ENCODE measurements around the gene CXCL3.

The CXCL3 gene

DNA sequence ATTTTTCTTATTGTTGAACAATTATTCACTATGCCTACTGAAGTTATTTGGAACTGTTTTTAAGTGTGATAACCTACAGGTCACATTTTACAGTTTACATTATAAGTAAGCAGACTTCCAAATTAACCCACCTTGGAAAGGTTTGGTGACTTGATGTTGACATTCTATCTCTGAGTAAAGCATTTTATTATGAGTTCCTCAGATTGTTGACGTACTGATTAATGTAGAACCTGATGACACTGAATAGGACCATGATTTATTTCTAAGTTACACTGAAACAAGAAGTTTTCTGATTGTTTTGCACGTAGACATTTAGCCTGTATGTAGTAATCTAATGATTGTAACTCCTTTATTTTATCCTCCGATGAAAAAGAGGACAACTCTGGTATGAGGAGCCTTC lies 17.0 kb upstream of the CXCL3 start:
- DNase-seq (ENCODE audit: low read depth in 2 of 2) = no peak

DNA sequence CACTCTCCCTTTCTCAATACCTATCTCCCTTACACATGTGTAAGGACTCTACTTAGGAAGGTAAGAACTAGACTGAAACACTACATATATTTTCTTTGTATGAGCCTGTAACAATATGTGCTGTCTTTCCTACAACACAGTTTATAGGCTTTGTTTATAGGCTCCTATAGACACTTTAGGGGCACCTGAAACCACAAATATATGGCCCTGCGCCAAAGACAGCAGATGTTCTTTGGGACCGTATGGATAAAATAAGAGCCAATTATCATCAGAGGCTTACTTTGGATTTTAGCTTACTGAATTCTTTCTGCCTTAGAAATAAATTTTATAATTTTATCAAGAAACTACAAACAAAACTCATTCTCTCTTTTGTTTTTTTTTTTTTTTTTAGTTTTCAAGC lies 16.6 kb upstream of the CXCL3 start:
- DNase-seq (ENCODE audit: low read depth in 2 of 2) = no peak

DNA sequence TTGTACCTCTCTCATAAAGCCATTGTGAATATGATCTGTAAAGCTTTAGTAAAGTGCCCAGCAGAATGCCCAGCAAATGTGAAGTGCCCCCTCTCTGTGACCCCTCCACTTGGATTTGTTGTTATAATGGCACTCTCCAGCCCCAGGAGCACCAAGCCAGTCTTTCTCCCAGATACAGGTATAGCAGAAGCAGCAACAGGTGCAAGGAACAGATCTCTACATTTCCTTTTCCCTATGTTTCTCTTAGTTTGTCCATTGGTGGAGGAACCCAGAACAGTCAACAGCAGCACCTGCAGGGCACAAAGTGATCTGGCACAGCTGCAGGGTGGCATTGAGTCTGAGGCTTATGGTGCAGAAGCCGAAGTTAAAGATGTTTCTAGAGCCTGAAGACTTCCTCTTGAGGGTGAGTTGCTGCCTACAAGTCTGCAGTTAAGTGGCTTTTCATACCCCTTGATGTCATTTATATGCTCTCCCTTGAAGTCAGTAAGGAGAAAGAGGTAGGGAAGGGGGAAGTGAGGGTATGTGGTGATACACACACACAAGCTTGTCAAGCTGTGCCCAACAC lies 16.1 kb upstream of the CXCL3 start:
- no peak for DNase-seq (ENCODE audit: low read depth in 2 of 2)

- no peak for DNase-seq (ENCODE audit: low read depth in 2 of 2)
These were observed 8.7 kb upstream of the CXCL3 start for GRCh38 chr4:74047152-74047551.

DNA sequence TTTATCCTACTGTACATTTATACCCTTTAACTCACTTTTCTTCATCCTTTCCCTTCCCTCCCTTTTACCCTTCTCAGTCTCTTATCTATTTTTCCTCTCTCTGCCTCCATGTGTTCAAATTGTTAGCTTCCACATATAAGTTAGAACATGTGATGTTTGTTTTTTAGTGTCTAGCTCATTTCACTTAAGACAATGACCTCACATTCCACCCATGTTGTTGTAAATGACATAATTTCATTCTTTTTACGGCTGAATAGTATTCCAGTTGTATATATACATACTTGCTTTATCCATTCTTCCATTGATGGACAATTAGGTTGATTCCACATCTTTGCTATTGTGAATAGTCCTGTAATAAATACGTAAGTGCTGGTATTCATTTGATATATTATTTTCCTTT lies 7.3 kb upstream of the CXCL3 start:
- DNase-seq (ENCODE audit: low read depth in 2 of 2) = no peak

DNA sequence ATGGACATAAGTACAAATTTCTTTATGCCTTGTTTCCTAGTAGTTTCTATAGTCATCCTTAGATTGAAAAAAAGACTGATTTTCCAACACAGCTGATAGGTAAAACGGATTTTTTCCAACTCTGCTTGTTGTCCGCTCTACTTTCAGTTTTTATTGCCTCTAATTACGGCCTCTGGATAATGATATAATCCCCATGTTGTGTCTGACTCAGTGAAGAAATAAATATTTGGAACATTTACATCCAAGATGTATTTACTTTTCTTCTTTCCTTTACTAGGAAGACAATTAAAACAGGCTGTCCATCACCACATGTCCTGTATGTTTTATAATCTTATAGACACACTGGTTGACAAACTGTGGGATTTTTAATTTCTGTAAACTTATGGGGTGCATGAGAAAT lies 6.8 kb upstream of the CXCL3 start:
- no peak for DNase-seq (ENCODE audit: low read depth in 2 of 2)

GRCh38 chr4:74044677-74045076 lies 6.2 kb upstream of the CXCL3 start:
- no peak for DNase-seq (ENCODE audit: low read depth in 2 of 2)

- no peak for DNase-seq (ENCODE audit: low read depth in 2 of 2)
These were observed 4.2 kb upstream of the CXCL3 start for GRCh38 chr4:74042681-74043080.

DNA sequence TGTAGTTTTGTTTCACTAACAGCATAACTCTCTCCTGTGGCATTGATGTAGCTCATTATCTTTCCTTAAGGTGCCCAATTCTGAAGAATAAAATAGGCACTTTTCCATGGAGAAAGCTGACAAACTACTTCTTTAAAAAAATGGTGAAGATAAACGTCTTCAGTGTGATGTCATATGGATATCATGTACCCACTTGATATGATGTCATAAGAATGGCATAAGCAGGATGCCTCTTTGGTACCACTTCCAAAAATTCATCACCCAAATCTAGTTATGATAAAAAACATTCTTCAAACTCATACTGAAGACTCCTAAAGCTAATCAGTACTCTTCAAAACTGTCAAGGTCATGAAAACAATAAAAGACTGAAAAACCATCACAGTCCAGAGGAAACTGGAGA lies 2.9 kb upstream of the CXCL3 start:
- DNase-seq (ENCODE audit: low read depth in 2 of 2) = no peak

DNA sequence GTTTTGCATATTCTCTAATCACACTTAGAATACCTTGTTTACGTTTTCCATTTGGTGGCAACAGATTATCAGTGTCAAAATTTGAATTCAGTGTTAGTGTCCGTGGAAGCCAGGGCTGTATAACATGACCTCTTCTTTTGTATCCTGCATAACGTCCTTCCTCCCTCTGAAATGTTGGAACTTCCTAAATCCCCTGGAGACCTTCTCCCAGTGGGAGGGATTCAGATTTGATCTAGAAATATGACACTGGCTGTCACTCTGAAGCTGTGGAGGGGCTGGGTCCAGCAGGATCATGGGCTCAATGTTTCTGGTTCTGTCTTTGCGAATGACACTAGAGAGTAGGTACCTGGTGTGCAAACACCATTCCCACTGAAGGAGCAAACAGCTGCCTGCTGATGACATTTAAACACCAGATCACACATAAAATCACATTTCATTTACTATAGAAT lies 850 bp upstream of the CXCL3 start:
- no peak for DNase-seq (ENCODE audit: low read depth in 2 of 2)

DNA sequence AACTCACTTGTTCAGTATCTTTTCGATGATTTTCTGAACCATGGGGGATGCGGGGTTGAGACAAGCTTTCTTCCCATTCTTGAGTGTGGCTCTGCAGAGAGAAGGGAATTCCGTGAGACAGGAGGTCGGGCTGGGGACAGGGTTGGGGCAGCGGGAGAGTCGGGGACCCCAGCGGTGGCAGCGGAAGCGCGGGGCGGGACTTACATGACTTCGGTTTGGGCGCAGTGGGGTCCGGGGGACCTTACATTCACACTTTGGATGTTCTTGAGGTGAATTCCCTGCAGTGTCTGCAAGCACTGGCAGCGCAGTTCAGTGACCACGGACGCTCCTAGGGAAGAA lies 434 bp downstream of the CXCL3 start:
- no peak for DNase-seq (ENCODE audit: low read depth in 2 of 2)

- DNase-seq (ENCODE audit: low read depth in 2 of 2) = no peak
These were observed 1.2 kb downstream of the CXCL3 start for GRCh38 chr4:74037076-74037955.

DNA sequence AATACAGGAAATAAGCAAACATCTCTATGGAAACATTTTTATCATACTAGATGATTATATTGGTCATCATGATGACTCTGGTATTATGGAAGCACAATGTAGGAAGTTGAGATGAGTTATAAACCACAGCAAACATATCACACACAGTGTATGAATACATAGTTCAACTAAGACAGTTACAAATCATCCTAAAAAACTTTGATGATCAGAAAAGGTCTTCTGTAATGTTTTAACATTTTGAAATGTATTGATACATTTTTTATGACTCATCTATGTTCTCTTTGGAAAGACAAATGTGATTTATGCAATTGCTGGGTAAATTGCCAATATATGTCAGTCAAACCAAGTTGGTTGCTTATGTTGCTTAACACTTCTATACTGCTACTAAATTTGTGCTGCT lies 4.8 kb downstream of the CXCL3 start:
- no peak for DNase-seq (ENCODE audit: low read depth in 2 of 2)

DNA sequence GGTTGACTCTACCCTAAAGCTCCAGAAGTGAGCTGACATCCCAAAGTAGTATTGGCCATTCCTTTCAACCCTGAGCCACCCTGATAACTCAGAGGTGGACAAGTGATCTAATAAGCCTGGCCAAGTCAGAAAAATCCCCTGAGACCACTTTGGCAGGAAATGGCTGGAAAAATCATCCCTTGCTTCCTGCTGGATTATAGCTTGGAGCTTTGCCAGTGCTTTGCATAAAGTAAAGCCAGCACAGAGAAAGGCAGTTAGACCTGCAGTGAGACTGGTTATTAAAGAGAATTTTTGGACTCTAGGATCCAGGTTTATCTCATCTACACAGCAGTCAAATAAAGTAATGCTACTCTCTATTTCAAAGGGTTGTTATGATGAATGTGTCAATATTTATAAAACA lies 6.4 kb downstream of the CXCL3 start:
- no peak for DNase-seq (ENCODE audit: low read depth in 2 of 2)

DNA sequence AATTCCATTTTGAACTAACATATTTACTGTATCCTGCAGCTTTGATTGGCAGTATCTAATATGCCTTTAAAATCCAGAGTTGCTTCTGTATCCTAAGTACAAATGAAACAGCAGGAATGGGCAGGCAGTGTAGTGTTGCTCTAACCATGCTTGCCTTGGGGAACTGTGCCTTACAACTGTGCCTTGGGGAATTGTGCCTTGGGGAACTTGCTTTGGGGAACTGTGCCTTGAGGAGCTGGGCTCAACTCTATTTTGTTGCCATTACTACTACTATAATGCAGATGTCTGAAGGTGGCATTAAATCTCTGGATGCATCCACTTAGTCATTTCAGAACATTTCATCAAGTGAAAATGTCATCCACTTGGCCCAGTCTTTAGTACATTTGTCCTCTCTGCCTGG lies 6.9 kb downstream of the CXCL3 start:
- DNase-seq (ENCODE audit: low read depth in 2 of 2) = no peak

DNA sequence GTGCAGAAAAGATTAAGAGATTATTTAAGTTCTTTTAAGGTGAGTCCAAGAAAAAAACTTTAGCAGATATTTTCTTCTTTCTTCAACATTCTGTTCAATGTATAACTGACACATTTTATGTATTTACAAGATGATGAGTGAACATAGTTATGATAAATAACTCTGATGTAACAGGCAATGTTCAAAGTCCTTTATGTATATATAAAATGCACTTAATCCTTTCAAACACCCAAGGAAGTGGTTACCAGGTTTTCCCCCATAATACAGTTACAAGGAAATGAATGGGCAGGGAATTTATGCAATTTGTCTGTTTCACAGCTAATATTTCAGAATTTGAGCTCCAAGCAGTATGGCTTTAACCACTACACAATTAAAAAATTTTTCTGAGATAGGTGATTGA lies 8.2 kb downstream of the CXCL3 start:
- DNase-seq (ENCODE audit: low read depth in 2 of 2) = no peak

DNA sequence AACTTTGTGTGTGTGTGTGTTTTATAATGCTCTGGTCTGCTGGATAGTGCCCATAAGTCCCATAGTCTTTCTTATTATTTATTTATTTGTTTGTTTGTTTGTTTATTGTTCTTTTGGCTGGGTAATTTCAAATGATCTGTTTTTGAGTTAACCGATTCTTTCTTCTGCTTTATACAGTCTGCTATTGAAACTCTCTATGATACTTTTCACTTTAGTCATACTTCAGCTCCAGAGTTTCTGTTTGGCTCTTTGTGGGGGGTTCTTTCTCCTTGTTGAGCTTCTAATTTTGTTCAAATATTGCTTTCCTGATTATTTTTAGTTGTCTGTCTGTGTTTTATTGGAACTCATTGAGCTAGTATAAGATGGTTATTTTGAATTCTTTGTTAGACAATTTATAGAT lies 10.0 kb downstream of the CXCL3 start:
- no peak for DNase-seq (ENCODE audit: low read depth in 2 of 2)

DNA sequence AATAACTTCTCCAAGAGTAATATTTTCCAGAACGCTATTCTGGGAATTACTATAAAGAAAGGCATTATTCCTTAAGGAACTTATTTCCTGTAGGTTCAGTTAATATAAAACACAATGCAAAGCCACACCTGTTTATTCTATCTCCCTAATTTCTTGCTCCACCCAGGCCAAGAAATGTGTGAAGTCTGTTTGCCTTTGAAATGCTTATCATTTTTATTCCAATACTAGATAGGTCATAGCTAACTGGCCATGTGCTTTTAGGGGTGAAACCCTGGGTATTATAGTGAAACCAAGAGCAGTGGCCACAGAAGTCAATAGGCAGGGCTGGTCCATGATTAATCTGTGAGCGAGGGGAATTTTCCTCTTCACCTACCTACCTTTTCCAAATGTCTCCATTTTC lies 14.8 kb downstream of the CXCL3 start:
- no peak for DNase-seq (ENCODE audit: low read depth in 2 of 2)

DNA sequence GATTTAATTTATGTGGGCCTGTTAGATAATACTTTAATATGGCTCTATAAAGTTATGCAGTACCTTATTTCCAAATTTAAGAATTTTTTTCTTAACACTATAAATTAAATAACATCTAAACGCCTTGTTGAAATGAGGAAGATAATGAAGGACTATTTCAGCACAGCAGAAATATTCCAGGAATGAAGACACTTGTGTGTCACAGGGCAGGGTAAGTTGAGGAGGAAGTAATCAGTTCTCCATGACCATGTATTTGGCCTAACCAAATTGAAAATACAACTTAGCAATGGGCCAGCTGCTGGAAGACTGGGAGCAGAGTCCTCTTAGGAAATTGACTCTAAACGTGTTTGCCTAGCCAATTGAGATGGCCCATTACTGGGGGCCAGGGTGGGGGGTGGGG lies 16.9 kb downstream of the CXCL3 start:
- DNase-seq (ENCODE audit: low read depth in 2 of 2) = no peak

- no peak for DNase-seq (ENCODE audit: low read depth in 2 of 2)
These were observed 19.7 kb downstream of the CXCL3 start for GRCh38 chr4:74018771-74019170.

DNA sequence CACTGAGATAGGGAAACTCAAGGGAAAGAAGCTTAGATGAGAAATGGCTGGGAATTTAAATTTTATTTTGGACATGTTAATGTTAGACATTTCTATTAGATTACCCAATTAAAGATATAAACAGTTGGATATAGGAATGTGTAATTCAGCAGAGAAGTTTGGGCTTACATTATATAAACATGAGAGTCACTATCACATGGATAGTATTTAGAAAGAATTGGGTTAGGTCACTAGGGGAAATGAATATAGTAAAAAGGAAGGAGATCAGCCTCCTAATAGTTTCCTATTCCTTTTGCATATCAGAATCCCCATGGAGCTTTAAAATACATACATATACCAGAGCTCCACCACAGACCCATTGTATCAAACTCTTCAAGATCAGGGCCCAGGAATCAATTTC lies 20.4 kb downstream of the CXCL3 start:
- no peak for DNase-seq (ENCODE audit: low read depth in 2 of 2)

GRCh38 chr4:74016068-74016467 lies 22.4 kb downstream of the CXCL3 start:
- DNase-seq (ENCODE audit: low read depth in 2 of 2) = no peak

GRCh38 chr4:74015126-74015780 lies 23.2 kb downstream of the CXCL3 start:
- no peak for DNase-seq (ENCODE audit: low read depth in 2 of 2)

Data from stimulated activated CD4-positive, alpha-beta T cell treated with anti-CD3 and anti-CD28 coated beads, Interleukin-15, amount 100 ng/mL, for 48 hours (primary cell).